B cell (primary cell): ENCODE data around the gene UCP2. TPM values are rescaled to one million over a fixed set of nuclear protein-coding genes. Genes with fewer than 3 reads are reported as not detected.
A peak's percentile ranks its signal among the peaks of the same experiment; 100 is the strongest.

ENCODE experiments used
- ATAC-seq: fragments of 200-7000 bp; cut with Tn5 transposase; one replicate; pipeline ENCODE4 v1.10.0; 2021; ENCODE audit warnings: low read depth, mild to moderate bottlenecking, moderate number of reproducible peaks, moderate library complexity
- CTCF ChIA-PET: fragments of 350-600 bp; sonication (Branson Sonifier 250); formaldehyde crosslinking; loops from one replicate; lab custom pipeline; 2021; ENCODE audit warnings: antibody characterized with exemption, inconsistent platforms; lab: Charles Lee
- POLR2A ChIA-PET: fragments of 350-600 bp; sonication (Branson Sonifier 250); formaldehyde crosslinking; loops from one replicate; lab custom pipeline; 2021; ENCODE audit warnings: antibody characterized with exemption; lab: Charles Lee
- DNase-seq: peaks from one replicate; pipeline ENCODE4 v3.0.0; 2013
- H2AFZ ChIP-seq: 2 replicates; pipeline ENCODE4 v1.6.1; 2012; ENCODE audit warnings: mild to moderate bottlenecking, low read depth, low read length; ENCODE audit not compliant: insufficient read depth, poor library complexity, severe bottlenecking
- H3K27ac ChIP-seq, 2 donors: 1 replicate in 1 of 2; 2 replicates in 1 of 2; pipeline ENCODE4 v1.5.1; 2012 to 2013; ENCODE audit warnings: low read length in 2 of 2, mild to moderate bottlenecking in 2 of 2, moderate library complexity in 1 of 2
- H3K27me3 ChIP-seq, 4 experiments: fragments of 200-600 bp in 1 of 4; sonication (generic) in 1 of 4; replicated peaks in 1 of 4; 1 replicate in 2 of 4; 2 replicates in 2 of 4; pipeline versions ENCODE4 v1.6.1 to v1.7.0; 2013 to 2016; ENCODE audit warnings: low read length in 3 of 4, mild to moderate bottlenecking in 2 of 4, mixed read lengths in 1 of 4, moderate library complexity in 1 of 4; ENCODE audit not compliant: insufficient read depth in 4 of 4, control insufficient read depth in 3 of 4; ENCODE audit errors: control extremely low read depth in 1 of 4
- H3K36me3 ChIP-seq, 2 experiments: replicated peaks in 1 of 2; 1 replicate in 1 of 2; 2 replicates in 1 of 2; pipeline versions ENCODE4 v1.6.1 to v1.7.1; 2013; ENCODE audit warnings: low read length in 1 of 2; ENCODE audit not compliant: insufficient read depth in 2 of 2, control insufficient read depth in 1 of 2; ENCODE audit errors: control extremely low read depth in 1 of 2, extremely low read depth in 1 of 2
- H3K4me1 ChIP-seq, 2 donors: fragments of 200-600 bp in 1 of 2; sonication (generic) in 1 of 2; 1 replicate in 1 of 2; 2 replicates in 1 of 2; pipeline versions ENCODE4 v1.5.1 to v1.6.1; 2013 to 2017; ENCODE audit warnings: low read length in 2 of 2; ENCODE audit not compliant: control insufficient read depth in 2 of 2, insufficient read depth in 2 of 2
- H3K4me2 ChIP-seq: replicated peaks from 2 replicates; pipeline ENCODE3; 2012; ENCODE audit warnings: mild to moderate bottlenecking, low read depth, low read length; ENCODE audit not compliant: poor library complexity, severe bottlenecking
- H3K4me3 ChIP-seq, 5 experiments: fragments of 200-600 bp in 1 of 5; sonication (generic) in 1 of 5; 1 replicate in 3 of 5; 2 replicates in 2 of 5; pipeline versions ENCODE4 v1.5.1 to v1.7.0; 2011 to 2016; ENCODE audit warnings: low read length in 4 of 5, mild to moderate bottlenecking in 4 of 5, low read depth in 2 of 5, control low read depth in 1 of 5, moderate library complexity in 1 of 5; ENCODE audit not compliant: insufficient read depth in 1 of 5; ENCODE audit errors: control extremely low read depth in 1 of 5, extremely low read depth in 1 of 5
- H3K79me2 ChIP-seq: fragments of 200-600 bp; sonication (generic); one replicate; pipeline ENCODE4 v1.6.0; 2016; ENCODE audit warnings: low read length; ENCODE audit not compliant: control insufficient read depth, insufficient read depth
- H3K9ac ChIP-seq: fragments of 200-600 bp; sonication (generic); 2 replicates; pipeline ENCODE4 v1.6.1; 2017; ENCODE audit warnings: mild to moderate bottlenecking, low read length, moderate library complexity
- H3K9me3 ChIP-seq, 3 donors: one replicate each; pipeline versions ENCODE4 v1.6.1 to v1.7.1; 2013; ENCODE audit warnings: low read length in 2 of 3; ENCODE audit not compliant: control insufficient read depth in 2 of 3, insufficient read depth in 1 of 3; ENCODE audit errors: control extremely low read depth in 1 of 3
- H4K20me1 ChIP-seq: 2 replicates; pipeline ENCODE4 v1.6.0; 2012; ENCODE audit warnings: mild to moderate bottlenecking, low read length; ENCODE audit not compliant: insufficient read depth, control insufficient read depth, poor library complexity, severe bottlenecking
- H3K27ac Mint-ChIP-seq: one replicate; pipeline ENCODE4 v1.8.0; 2021; ENCODE audit warnings: mixed read lengths
- H3K27me3 Mint-ChIP-seq: one replicate; pipeline ENCODE4 v1.8.0; 2021; ENCODE audit warnings: mixed read lengths
- H3K4me1 Mint-ChIP-seq: one replicate; pipeline ENCODE4 v1.8.0; 2021; ENCODE audit warnings: mixed read lengths
- H3K4me3 Mint-ChIP-seq: one replicate; pipeline ENCODE4 v1.8.0; 2021; ENCODE audit warnings: mixed read lengths
- H3K9me3 Mint-ChIP-seq: one replicate; pipeline ENCODE4 v1.8.0; 2022; ENCODE audit warnings: mixed read lengths; ENCODE audit not compliant: insufficient read depth
- CTCF ChIP-seq: fragments of 200-600 bp; IDR thresholded peaks from one replicate; pipeline ENCODE4 v1.8.0; 2022; ENCODE audit warnings: antibody characterized with exemption, mild to moderate bottlenecking
- EZH2 ChIP-seq: IDR thresholded peaks from 2 replicates; pipeline ENCODE4 v1.6.1; 2012; ENCODE audit warnings: borderline replicate concordance, low read depth, mild to moderate bottlenecking, moderate library complexity, low read length; ENCODE audit not compliant: insufficient read depth, poor library complexity, severe bottlenecking
- WGBS: methylation state at CpG from one replicate; pipeline ENCODE4 v1.1.5; 2013; ENCODE audit warnings: missing lambda C conversion rate; ENCODE audit not compliant: insufficient coverage; 5-methylcytosine and 5-hydroxymethylcytosine counted together
- intact Hi-C: fragments of 100-400 bp; cut with micrococcal nuclease; formaldehyde crosslinking; loops from one replicate; pipeline ENCODE4 v1.10.0; 2022
- polyA plus RNA-seq: library from polyadenylated mRNA; depleted of rRNA; stranded (reverse); fragments of >200 nt; gene quantifications from 2 replicates; pipeline ENCODE4 v1.2.3, GENCODE V29; 2012
- total RNA-seq, 2 donors: library from RNA; stranded (reverse); fragments of 120-200 nt in 1 of 2; gene quantifications; 1 replicate in 1 of 2; 2 replicates in 1 of 2; pipeline versions ENCODE4 v1.2.3 to v1.2.4, GENCODE V29; 2013 to 2022

The UCP2 gene
- total and polyA plus RNA-seq, 2 donors (not counting 1 experiment from before 2014, with no cell fraction given): 613 to 697 TPM

GRCh38 chr11:74011360-74012073 is 28.9 kb upstream of the UCP2 start:
- intact Hi-C loops: loop anchor here (1.0 kb wide), 2 partner anchors 16 to 31 kb away; no protein-coding TSS in a partner anchor
- peak overlapping the region; percentile 97 for H3K27ac Mint-ChIP-seq
- Histone ChIP-seq H3K79me2 (peaks cover 7% of the 10 kb centered on the region), H2AFZ (no peak overlapping the region), H3K9me3 (no peaks in the 10 kb centered on the region), H3K4me2 (peak overlapping the region; percentile 55), H3K4me1 (peaks cover 63 to 67% of the 10 kb centered on the region in 2 donors), H3K9ac (peak overlapping the region; percentile 40), H3K27ac (peak overlapping the region; percentile 72 to 90), H3K4me3 (peak overlapping the region in 2 of 5 experiments; percentile 1 to 3), H4K20me1 (no peaks in the 10 kb centered on the region), H3K36me3 (peaks cover 0 to 5% of the 10 kb centered on the region in 2 experiments), H3K27me3 (no peaks in the 10 kb centered on the region)
- ATAC-seq (peak; percentile 87), DNase-seq (peak; percentile 84)
- ChIA-PET CTCF (interaction anchor here (0.7 to 2.6 kb wide), 7 partner anchors 9 to 48 kb away, joined by 3 to 12 read pairs (median 4); no protein-coding TSS in a partner anchor), POLR2A (interaction anchor here (0.6 to 2.7 kb wide), 9 partner anchors 9 to 94 kb away, joined by 3 to 56 read pairs (median 6); partner anchors contain the start of gene UCP2)
- peak overlapping the region; percentile 73 for H3K4me3 Mint-ChIP-seq
- 62% methylated on average over 5 of the region's 8 CpGs for WGBS
- peaks cover 75% of the 10 kb centered on the region for H3K4me1 Mint-ChIP-seq
- no peaks in the 10 kb centered on the region for H3K27me3 Mint-ChIP-seq
- TF ChIP-seq CTCF (no peak), EZH2 (no peak)
- no peaks in the 10 kb centered on the region for H3K9me3 Mint-ChIP-seq
